Nephron progenitor cell (in vitro differentiated cells): Measurements from ENCODE around the gene GSTO1.

Experiments
- DNase-seq: peaks from one replicate; pipeline ENCODE4 v3.0.0; 2021
- H3K27ac Mint-ChIP-seq: 2 replicates; pipeline ENCODE4 v1.8.0; 2021; ENCODE audit warnings: mild to moderate bottlenecking, moderate library complexity, mixed read lengths
- H3K27me3 Mint-ChIP-seq: 2 replicates; pipeline ENCODE4 v1.8.0; 2021; ENCODE audit warnings: mild to moderate bottlenecking, low read depth, mixed read lengths; ENCODE audit not compliant: poor library complexity
- H3K36me3 Mint-ChIP-seq: 2 replicates; pipeline ENCODE4 v1.8.0; 2021; ENCODE audit warnings: low read depth, mixed read lengths
- H3K4me1 Mint-ChIP-seq: 2 replicates; pipeline ENCODE4 v1.8.0; 2021; ENCODE audit warnings: mixed read lengths
- H3K4me3 Mint-ChIP-seq: 2 replicates; pipeline ENCODE4 v1.8.0; 2021; ENCODE audit warnings: mild to moderate bottlenecking, moderate library complexity, mixed read lengths
- H3K9me3 Mint-ChIP-seq: 2 replicates; pipeline ENCODE4 v1.8.0; 2021; ENCODE audit warnings: mild to moderate bottlenecking, moderate library complexity, mixed read lengths
- CTCF ChIP-seq: fragments of 200-600 bp; sonication (generic); IDR thresholded peaks from 2 replicates; pipeline ENCODE4 v1.5.0; 2021; ENCODE audit warnings: antibody characterized with exemption

The GSTO1 gene

GRCh38 chr10:104281694-104282093 lies 27.0 kb downstream of the GSTO1 start:
- DNase-seq = no peak
- Mint-ChIP-seq H3K27ac (no peak overlapping the region), H3K4me1 (no peaks in the 10 kb centered on the region), H3K9me3 (no peaks in the 10 kb centered on the region), H3K27me3 (peaks cover 5% of the 10 kb centered on the region), H3K36me3 (no peaks in the 10 kb centered on the region), H3K4me3 (no peak overlapping the region)
- no peak for TF ChIP-seq CTCF

GRCh38 chr10:104284846-104285245 lies 30.2 kb downstream of the GSTO1 start:
- Mint-ChIP-seq H3K4me3 (no peak overlapping the region), H3K27me3 (peaks cover 13% of the 10 kb centered on the region)
- no peak for TF ChIP-seq CTCF

GRCh38 chr10:104286939-104287338 lies 32.2 kb downstream of the GSTO1 start:
- no peak overlapping the region for H3K4me3 Mint-ChIP-seq
- H3K36me3 Mint-ChIP-seq = no peaks in the 10 kb centered on the region
- no peak overlapping the region for H3K27ac Mint-ChIP-seq
- peaks cover 26% of the 10 kb centered on the region for H3K27me3 Mint-ChIP-seq
- H3K4me1 Mint-ChIP-seq = no peaks in the 10 kb centered on the region
- no peak for TF ChIP-seq CTCF
- no peaks in the 10 kb centered on the region for H3K9me3 Mint-ChIP-seq
- DNase-seq = no peak

More at GRCh38 chr10:104284846-104285245, 30.2 kb downstream of the GSTO1 start:
- H3K4me1 Mint-ChIP-seq = no peaks in the 10 kb centered on the region
- no peak overlapping the region for H3K27ac Mint-ChIP-seq
- no peaks in the 10 kb centered on the region for H3K9me3 Mint-ChIP-seq
- no peak for DNase-seq
- H3K36me3 Mint-ChIP-seq = no peaks in the 10 kb centered on the region

GRCh38 chr10:104288355-104288754 lies 33.7 kb downstream of the GSTO1 start:
- DNase-seq = no peak
- no peaks in the 10 kb centered on the region for H3K36me3 Mint-ChIP-seq
- no peaks in the 10 kb centered on the region for H3K4me1 Mint-ChIP-seq
- TF ChIP-seq CTCF = no peak
- peaks cover 26% of the 10 kb centered on the region for H3K27me3 Mint-ChIP-seq
- H3K4me3 Mint-ChIP-seq = no peak overlapping the region
- no peaks in the 10 kb centered on the region for H3K9me3 Mint-ChIP-seq
- H3K27ac Mint-ChIP-seq = no peak overlapping the region

GRCh38 chr10:104291439-104291951 lies 36.8 kb downstream of the GSTO1 start:
- Mint-ChIP-seq H3K9me3 (no peaks in the 10 kb centered on the region), H3K27ac (no peak overlapping the region), H3K36me3 (no peaks in the 10 kb centered on the region), H3K4me1 (no peaks in the 10 kb centered on the region), H3K4me3 (peak overlapping the region; percentile 36), H3K27me3 (peaks cover 26% of the 10 kb centered on the region)
- peak; percentile 91 for DNase-seq
- peak; percentile 100 for TF ChIP-seq CTCF

- Mint-ChIP-seq H3K4me3 (no peak overlapping the region), H3K27me3 (peaks cover 21% of the 10 kb centered on the region), H3K27ac (no peak overlapping the region), H3K4me1 (no peaks in the 10 kb centered on the region), H3K9me3 (no peaks in the 10 kb centered on the region), H3K36me3 (no peaks in the 10 kb centered on the region)
- DNase-seq = no peak
- TF ChIP-seq CTCF = no peak
Observed at GRCh38 chr10:104293011-104293410, 38.3 kb downstream of the GSTO1 start.
